ENCODE measurements around the gene SDHB. TPM values are rescaled to one million over a fixed set of nuclear protein-coding genes. Genes with fewer than 3 reads are reported as not detected.

SDHB gene
- polyA plus RNA-seq, 1 experiment = 232 TPM

GRCh38 chr1:17094664-17095063 lies 40.8 kb upstream of the SDHB start:
- no peak for TF ChIP-seq CTCF (IDR thresholded peaks at IDR 0.05; ENCODE audit: low read depth, low read length)
- H3K4me3 ChIP-seq (ENCODE audit: low read depth, low read length) = no peak overlapping the region
- POLR2A ChIA-PET = no interaction called here
- no peak for DNase-seq (ENCODE audit: low read depth, low spot score)
- peaks cover 9% of the 10 kb centered on the region; the same call in 1 of the 2 replicates for H3K9me3 ChIP-seq (ENCODE audit: control insufficient read depth, insufficient read depth, low read length)
- CTCF ChIA-PET = no interaction called here
- no peak overlapping the region for H3K27ac ChIP-seq (ENCODE audit: low read depth, low read length)
- H3K27me3 ChIP-seq (ENCODE audit: control insufficient read depth, insufficient read depth, low read length) = peaks cover 34% of the 10 kb centered on the region

- peaks cover 32% of the 10 kb centered on the region for H3K27me3 ChIP-seq (ENCODE audit: control insufficient read depth, insufficient read depth, low read length)
- TF ChIP-seq CTCF (IDR thresholded peaks at IDR 0.05; ENCODE audit: low read depth, low read length) = no peak
- no peak for DNase-seq (ENCODE audit: low read depth, low spot score)
- ChIA-PET CTCF (no interaction called here), POLR2A (no interaction called here)
- H3K27ac ChIP-seq (ENCODE audit: low read depth, low read length) = no peak overlapping the region
- H3K9me3 ChIP-seq (ENCODE audit: control insufficient read depth, insufficient read depth, low read length) = peaks cover 9% of the 10 kb centered on the region; the same call in 1 of the 2 replicates
- no peak overlapping the region for H3K4me3 ChIP-seq (ENCODE audit: low read depth, low read length)
These were observed 40.1 kb upstream of the SDHB start for GRCh38 chr1:17093822-17094393.

- POLR2A ChIA-PET = no interaction called here
These were observed 37.4 kb upstream of the SDHB start for GRCh38 chr1:17091252-17091651.

GRCh38 chr1:17089506-17089905 lies 35.7 kb upstream of the SDHB start:
- no peak overlapping the region for H3K27ac ChIP-seq (ENCODE audit: low read depth, low read length)
- TF ChIP-seq CTCF (IDR thresholded peaks at IDR 0.05; ENCODE audit: low read depth, low read length) = no peak
- H3K4me3 ChIP-seq (ENCODE audit: low read depth, low read length) = no peak overlapping the region
- peaks cover 28% of the 10 kb centered on the region for H3K27me3 ChIP-seq (ENCODE audit: control insufficient read depth, insufficient read depth, low read length)
- ChIA-PET CTCF (no interaction called here), POLR2A (no interaction called here)
- no peak for DNase-seq (ENCODE audit: low read depth, low spot score)
- H3K9me3 ChIP-seq (ENCODE audit: control insufficient read depth, insufficient read depth, low read length) = peaks cover 9% of the 10 kb centered on the region; the same call in 1 of the 2 replicates

More at GRCh38 chr1:17091252-17091651, 37.4 kb upstream of the SDHB start:
- H3K27ac ChIP-seq (ENCODE audit: low read depth, low read length) = no peak overlapping the region
- H3K27me3 ChIP-seq (ENCODE audit: control insufficient read depth, insufficient read depth, low read length) = peaks cover 22% of the 10 kb centered on the region
- no peak overlapping the region for H3K4me3 ChIP-seq (ENCODE audit: low read depth, low read length)
- peaks cover 9% of the 10 kb centered on the region; the same call in 1 of the 2 replicates for H3K9me3 ChIP-seq (ENCODE audit: control insufficient read depth, insufficient read depth, low read length)
- DNase-seq (ENCODE audit: low read depth, low spot score) = no peak
- CTCF ChIA-PET = no interaction called here
- no peak for TF ChIP-seq CTCF (IDR thresholded peaks at IDR 0.05; ENCODE audit: low read depth, low read length)

- ChIA-PET POLR2A (no interaction called here), CTCF (no interaction called here)
- Histone ChIP-seq H3K27me3 (ENCODE audit: control insufficient read depth, insufficient read depth, low read length) (peaks cover 27% of the 10 kb centered on the region), H3K9me3 (ENCODE audit: control insufficient read depth, insufficient read depth, low read length) (peaks cover 1% of the 10 kb centered on the region; the same call in 1 of the 2 replicates), H3K27ac (ENCODE audit: low read depth, low read length) (no peak overlapping the region), H3K4me3 (ENCODE audit: low read depth, low read length) (no peak overlapping the region)
- TF ChIP-seq CTCF (IDR thresholded peaks at IDR 0.05; ENCODE audit: low read depth, low read length) = no peak
- no peak for DNase-seq (ENCODE audit: low read depth, low spot score)
These were observed 32.9 kb upstream of the SDHB start for GRCh38 chr1:17086751-17087150.

All from AG04450 (cell line).